Neuronal stem cell (in vitro differentiated cells): ENCODE data around the gene RGS8.

Experiments used
- DNase-seq: peaks from one replicate; pipeline ENCODE4 v3.0.0-alpha.2; 2013; ENCODE audit warnings: low spot score
- H2AFZ ChIP-seq: one replicate; pipeline ENCODE4 v1.6.1; 2013; ENCODE audit warnings: mild to moderate bottlenecking, low read length, inconsistent platforms
- H2AK5ac ChIP-seq: 2 replicates; pipeline ENCODE4 v1.6.1; 2013; ENCODE audit warnings: low read depth, mild to moderate bottlenecking, inconsistent platforms, low read length, moderate library complexity, mixed read lengths
- H2BK120ac ChIP-seq: 2 replicates; pipeline ENCODE4 v1.6.1; 2013; ENCODE audit warnings: low read depth, mild to moderate bottlenecking, inconsistent platforms, low read length, moderate library complexity, mixed read lengths
- H2BK12ac ChIP-seq: one replicate; pipeline ENCODE4 v1.6.1; 2013; ENCODE audit warnings: low read length, inconsistent platforms
- H2BK15ac ChIP-seq: 2 replicates; pipeline ENCODE4 v1.6.1; 2013; ENCODE audit warnings: mild to moderate bottlenecking, low read length, inconsistent platforms, mixed read lengths
- H2BK5ac ChIP-seq: one replicate; pipeline ENCODE4 v1.6.1; 2013; ENCODE audit warnings: inconsistent platforms, mild to moderate bottlenecking, low read length, moderate library complexity
- H3K14ac ChIP-seq: one replicate; pipeline ENCODE4 v1.6.1; 2013; ENCODE audit warnings: low read length, inconsistent platforms
- H3K18ac ChIP-seq: 2 replicates; pipeline ENCODE4 v1.6.1; 2013; ENCODE audit warnings: low read length, inconsistent platforms
- H3K23ac ChIP-seq: 2 replicates; pipeline ENCODE4 v1.6.1; 2013; ENCODE audit warnings: low read depth, mild to moderate bottlenecking, mixed read lengths, low read length, inconsistent platforms; ENCODE audit not compliant: poor library complexity
- H3K27ac ChIP-seq: replicated peaks from 3 replicates; pipeline ENCODE4 v1.5.1; 2013; ENCODE audit warnings: low read length, inconsistent platforms
- H3K27me3 ChIP-seq, 3 experiments: 2 replicates each; pipeline ENCODE4 v1.6.1; 2013; ENCODE audit warnings: low read length in 3 of 3, mild to moderate bottlenecking in 2 of 3, inconsistent platforms in 1 of 3, low read depth in 1 of 3, mixed read lengths in 1 of 3, moderate library complexity in 1 of 3; ENCODE audit not compliant: control insufficient read depth in 3 of 3, insufficient read depth in 3 of 3
- H3K36me3 ChIP-seq, 2 donors: replicated peaks in 1 of 2; 2 replicates each; pipeline ENCODE4 v1.6.1; 2013; ENCODE audit warnings: low read length in 2 of 2; ENCODE audit not compliant: control insufficient read depth in 2 of 2, insufficient read depth in 2 of 2
- H3K4ac ChIP-seq: 2 replicates; pipeline ENCODE4 v1.6.1; 2013; ENCODE audit warnings: inconsistent platforms, mild to moderate bottlenecking, low read length, moderate library complexity
- H3K4me1 ChIP-seq, 2 donors: 1 replicate in 1 of 2; 2 replicates in 1 of 2; pipeline ENCODE4 v1.6.1; 2013; ENCODE audit warnings: low read length in 2 of 2, low read depth in 1 of 2; ENCODE audit not compliant: control insufficient read depth in 2 of 2, insufficient read depth in 1 of 2
- H3K4me2 ChIP-seq: one replicate; pipeline ENCODE4 v1.6.1; 2013; ENCODE audit warnings: mild to moderate bottlenecking, low read length, inconsistent platforms; ENCODE audit not compliant: insufficient read depth, poor library complexity, severe bottlenecking
- H3K4me3 ChIP-seq, 2 donors: 2 replicates each; pipeline ENCODE4 v1.5.1; 2013; ENCODE audit warnings: low read length in 2 of 2, mild to moderate bottlenecking in 2 of 2, inconsistent platforms in 1 of 2, moderate library complexity in 1 of 2
- H3K79me1 ChIP-seq: one replicate; pipeline ENCODE4 v1.6.1; 2013; ENCODE audit warnings: low read depth, mild to moderate bottlenecking, inconsistent platforms, low read length, moderate library complexity
- H3K9ac ChIP-seq: one replicate; pipeline ENCODE4 v1.6.1; 2013; ENCODE audit warnings: mild to moderate bottlenecking, low read depth, low read length, inconsistent platforms; ENCODE audit not compliant: poor library complexity
- H3K9me3 ChIP-seq, 2 donors: replicated peaks in 1 of 2; 2 replicates each; pipeline versions ENCODE3 to v1.6.1; 2013; ENCODE audit warnings: low read length in 2 of 2, mild to moderate bottlenecking in 2 of 2, inconsistent platforms in 1 of 2, low read depth in 1 of 2, mixed read lengths in 1 of 2, moderate library complexity in 1 of 2; ENCODE audit not compliant: control insufficient read depth in 2 of 2, insufficient read depth in 1 of 2
- H4K8ac ChIP-seq: one replicate; pipeline ENCODE4 v1.6.1; 2013; ENCODE audit warnings: low read depth, mild to moderate bottlenecking, inconsistent platforms, low read length, moderate library complexity
- H4K91ac ChIP-seq: one replicate; pipeline ENCODE4 v1.6.1; 2013; ENCODE audit warnings: low read length, low read depth, mild to moderate bottlenecking, inconsistent platforms; ENCODE audit not compliant: poor library complexity
- WGBS, 2 donors: extraction: QIAGEN DNeasy Blood & Tissue Kit; methylation state at CpG; one replicate each; pipeline ENCODE4 v1.1.7; 2013; ENCODE audit warnings: missing lambda C conversion rate in 2 of 2, mixed read lengths in 1 of 2; ENCODE audit not compliant: insufficient read length in 2 of 2, insufficient replicate concordance in 1 of 2; ENCODE audit errors: extremely low coverage in 2 of 2; 5-methylcytosine and 5-hydroxymethylcytosine counted together

Gene RGS8

DNA sequence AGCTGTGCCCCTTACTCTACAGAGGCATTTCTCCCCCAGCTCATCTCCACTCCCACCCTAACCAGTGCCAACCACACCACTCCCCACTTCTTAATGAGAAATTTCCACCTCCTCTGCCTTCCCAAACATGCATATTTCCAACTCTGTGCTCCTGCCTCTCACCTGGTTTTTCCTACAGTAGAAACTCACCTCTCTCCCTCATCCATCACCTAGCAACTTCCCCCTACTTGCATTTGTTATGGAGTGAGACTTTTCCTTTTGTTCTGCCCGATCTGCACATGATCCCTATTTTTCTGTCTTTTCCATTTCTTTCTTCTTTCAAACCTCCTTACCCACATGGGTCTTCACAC is 11.9 kb downstream of the RGS8 start:
- Histone ChIP-seq H3K36me3 (no peaks in the 10 kb centered on the region), H3K9ac (no peak overlapping the region), H3K9me3 (no peaks in the 10 kb centered on the region), H2AFZ (no peak overlapping the region), H3K4me3 (no peak overlapping the region), H2BK5ac (no peak overlapping the region), H2BK12ac (no peak overlapping the region), H3K4ac (no peak overlapping the region), H4K8ac (no peak overlapping the region), H3K27ac (no peak overlapping the region), H2BK15ac (no peak overlapping the region), H2AK5ac (no peak overlapping the region), H4K91ac (no peak overlapping the region), H3K27me3 (peaks cover 0 to 7% (median 0%) of the 10 kb centered on the region in 3 experiments), H3K23ac (no peak overlapping the region), H3K4me2 (no peak overlapping the region), H3K18ac (no peak overlapping the region), H3K79me1 (no peaks in the 10 kb centered on the region), H3K4me1 (peaks cover 30 to 57% of the 10 kb centered on the region in 2 donors), H2BK120ac (no peak overlapping the region), H3K14ac (no peak overlapping the region)
- WGBS, 2 donors: no CpG with 5 or more reads among the region's 1 CpG
- no peak for DNase-seq

DNA sequence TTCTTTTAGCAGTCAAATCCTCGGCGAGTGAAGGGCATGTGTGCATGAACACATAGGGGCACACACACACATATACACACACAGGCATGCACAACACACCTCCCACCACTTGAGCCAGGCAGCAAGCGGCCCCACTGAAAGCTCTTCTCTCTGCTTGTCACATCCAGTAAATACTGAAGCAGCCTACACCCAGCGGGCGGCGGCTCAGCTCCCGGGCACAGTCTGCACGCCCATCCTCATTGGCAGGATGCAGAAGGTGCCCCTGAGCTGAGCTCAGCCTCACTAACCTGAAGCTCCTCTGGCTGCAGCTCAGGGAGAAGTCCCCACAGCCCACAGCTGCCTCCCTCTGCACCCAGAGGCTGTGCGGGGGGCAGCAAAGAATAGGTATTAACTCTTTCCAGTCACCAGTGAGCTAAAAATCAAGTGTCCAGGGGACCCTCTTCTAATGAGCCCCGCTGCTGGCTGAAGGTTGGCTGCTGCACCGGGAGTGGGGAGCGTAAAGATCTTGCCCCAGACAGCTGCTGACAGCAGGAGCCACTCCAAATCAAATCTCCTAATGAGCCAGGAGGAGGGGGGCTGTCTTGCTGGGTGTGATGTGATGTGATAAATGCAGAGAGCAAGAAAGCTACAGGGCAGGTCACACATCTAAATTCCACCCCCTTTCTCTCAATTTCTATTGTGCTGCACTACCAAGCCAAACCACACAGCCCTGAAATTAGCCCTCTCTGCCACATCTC is 12.5 kb downstream of the RGS8 start:
- H3K9me3 ChIP-seq: no peaks in the 10 kb centered on the region
- H3K9ac ChIP-seq: peak overlapping the region; percentile 73
- no peaks in the 10 kb centered on the region for H3K79me1 ChIP-seq
- H4K91ac ChIP-seq: peak overlapping the region; percentile 33
- no peaks in the 10 kb centered on the region for H3K36me3 ChIP-seq
- peak overlapping the region; percentile 85 for H3K18ac ChIP-seq
- no peak overlapping the region for H2BK120ac ChIP-seq
- WGBS, 2 donors: no CpG with 5 or more reads among the region's 12 CpGs
- no peak overlapping the region for H3K4me3 ChIP-seq
- peak overlapping the region; percentile 67 for H2AK5ac ChIP-seq
- H3K27ac ChIP-seq: no peak overlapping the region
- peaks cover 0 to 7% (median 0%) of the 10 kb centered on the region in 3 experiments for H3K27me3 ChIP-seq
- no peak for DNase-seq
- H3K14ac ChIP-seq: no peak overlapping the region
- no peak overlapping the region for H4K8ac ChIP-seq
- H3K4me2 ChIP-seq: no peak overlapping the region
- no peak overlapping the region for H2BK5ac ChIP-seq
- H2AFZ ChIP-seq: peak overlapping the region; percentile 35
- peaks cover 31 to 56% of the 10 kb centered on the region in 2 donors for H3K4me1 ChIP-seq
- H3K23ac ChIP-seq: no peak overlapping the region
- H3K4ac ChIP-seq: no peak overlapping the region
- peak overlapping the region; percentile 5 for H2BK15ac ChIP-seq
- no peak overlapping the region for H2BK12ac ChIP-seq

- no peak overlapping the region for H3K4me2 ChIP-seq
- H3K36me3 ChIP-seq: no peaks in the 10 kb centered on the region
- no peaks in the 10 kb centered on the region for H3K79me1 ChIP-seq
- H4K8ac ChIP-seq: no peak overlapping the region
- H2AFZ ChIP-seq: no peak overlapping the region
- no peak for DNase-seq
- H3K14ac ChIP-seq: no peak overlapping the region
- peak overlapping the region; percentile 42 for H2BK15ac ChIP-seq
- no peak overlapping the region for H3K9ac ChIP-seq
- peak overlapping the region; percentile 15 for H3K18ac ChIP-seq
- H3K4me3 ChIP-seq: no peak overlapping the region
- peaks cover 31 to 57% of the 10 kb centered on the region in 2 donors for H3K4me1 ChIP-seq
- H2BK5ac ChIP-seq: no peak overlapping the region
- no peak overlapping the region for H4K91ac ChIP-seq
- H3K9me3 ChIP-seq: no peaks in the 10 kb centered on the region
- no peak overlapping the region for H2BK120ac ChIP-seq
- H3K4ac ChIP-seq: peak overlapping the region; percentile 8
- no CpG with 5 or more reads among the region's 11 CpGs for WGBS, 2 donors
- no peak overlapping the region for H2BK12ac ChIP-seq
- peaks cover 0 to 7% (median 0%) of the 10 kb centered on the region in 3 experiments for H3K27me3 ChIP-seq
- H3K27ac ChIP-seq: no peak overlapping the region
- peak overlapping the region; percentile 53 for H2AK5ac ChIP-seq
- no peak overlapping the region for H3K23ac ChIP-seq
Observed at GRCh38 chr1:182670032-182670749, 14.2 kb downstream of the RGS8 start.

DNA sequence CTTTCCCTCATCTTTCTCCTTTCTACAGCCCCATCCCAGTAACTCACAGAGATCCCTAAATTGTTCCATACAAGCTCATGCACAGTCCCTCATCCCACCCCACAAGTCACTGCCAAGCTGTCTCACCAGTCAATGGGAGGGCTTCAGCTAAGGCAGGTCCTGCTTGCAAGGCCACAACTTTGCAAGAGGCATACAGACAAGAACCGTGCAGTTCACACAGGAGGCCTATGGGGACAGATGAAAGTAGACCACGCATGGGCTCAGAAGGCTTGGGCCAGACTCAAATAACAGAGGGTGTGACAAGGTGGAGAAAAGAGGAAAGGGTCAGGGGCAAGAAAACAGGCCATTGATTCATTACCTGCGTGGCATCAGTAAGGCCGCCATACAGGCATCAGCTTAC is 15.1 kb downstream of the RGS8 start:
- H3K79me1 ChIP-seq: no peaks in the 10 kb centered on the region
- H4K8ac ChIP-seq: no peak overlapping the region
- no peak overlapping the region for H4K91ac ChIP-seq
- no peak overlapping the region for H3K4me2 ChIP-seq
- H2BK12ac ChIP-seq: no peak overlapping the region
- H3K36me3 ChIP-seq: no peaks in the 10 kb centered on the region
- no peak overlapping the region for H2BK120ac ChIP-seq
- peaks cover 31 to 61% of the 10 kb centered on the region in 2 donors for H3K4me1 ChIP-seq
- no peak overlapping the region for H2BK15ac ChIP-seq
- H3K27me3 ChIP-seq: peaks cover 0 to 7% (median 0%) of the 10 kb centered on the region in 3 experiments
- no CpG with 5 or more reads among the region's 4 CpGs for WGBS, 2 donors
- DNase-seq: no peak
- no peaks in the 10 kb centered on the region for H3K9me3 ChIP-seq
- H3K4ac ChIP-seq: no peak overlapping the region
- no peak overlapping the region for H3K4me3 ChIP-seq
- peak overlapping the region; percentile 81 for H3K18ac ChIP-seq
- no peak overlapping the region for H2AFZ ChIP-seq
- H3K23ac ChIP-seq: no peak overlapping the region
- no peak overlapping the region for H2AK5ac ChIP-seq
- H3K9ac ChIP-seq: peak overlapping the region; percentile 17
- H3K14ac ChIP-seq: no peak overlapping the region
- H2BK5ac ChIP-seq: no peak overlapping the region
- peak overlapping the region; percentile 15 for H3K27ac ChIP-seq
